ENCODE results near the gene PUSL1.

- TF ChIP-seq CTCF (IDR thresholded peaks at IDR 0.05), result no peak
- TF ChIP-seq EZH2 (IDR thresholded peaks at IDR 0.05; ENCODE audit: borderline replicate concordance, insufficient read depth, low read depth, low read length, poor library complexity, severe bottlenecking), result peak; percentile 73
Observed at GRCh38 chr1:1354271-1355247, 46.2 kb downstream of the PUSL1 start.

Measured in B cell (primary cell).